Measurements from ENCODE around the gene CRKL.

GRCh38 chr22:20887375-20887774 is 29.8 kb upstream of the CRKL start:
- TF ChIP-seq EZH2phosphoT487 (IDR thresholded peaks at IDR 0.05) (no peak), CTCF (IDR thresholded peaks at IDR 0.05) (no peak)

Measured in neural progenitor cell (in vitro differentiated cells).